Fibroblast of lung (primary cell): ENCODE data around the gene C12orf54. TPM values are rescaled to one million over a fixed set of nuclear protein-coding genes. Genes with fewer than 3 reads are reported as not detected.
"Not testable (repeated sequence)": the region's sequence is repeated elsewhere in the genome, so short reads cannot be mapped to it uniquely, and the experiment has no call there.

Experiments used
- DNase-seq, 2 donors: peaks; one replicate each; pipeline versions ENCODE4 v3.0.0 to v3.0.0-alpha.2; 2010; ENCODE audit warnings: low read depth in 2 of 2
- H2AFZ ChIP-seq: 2 replicates; pipeline ENCODE4 v1.5.1; 2012; ENCODE audit warnings: low read length, control low read depth, inconsistent platforms
- H3K27ac ChIP-seq: 2 replicates; pipeline ENCODE4 v1.5.1; 2011; ENCODE audit warnings: low read length, control low read depth; ENCODE audit not compliant: insufficient read depth
- H3K27me3 ChIP-seq: 2 replicates; pipeline ENCODE4 v1.5.1; 2011; ENCODE audit warnings: mild to moderate bottlenecking, low read length; ENCODE audit not compliant: control insufficient read depth, insufficient read depth
- H3K36me3 ChIP-seq: 2 replicates; pipeline ENCODE4 v1.5.1; 2011; ENCODE audit warnings: low read length; ENCODE audit not compliant: control insufficient read depth, insufficient read depth
- H3K4me1 ChIP-seq: 2 replicates; pipeline ENCODE4 v1.5.1; 2011; ENCODE audit warnings: low read length; ENCODE audit not compliant: control insufficient read depth, insufficient read depth; ENCODE audit errors: extremely low read depth
- H3K4me2 ChIP-seq: 2 replicates; pipeline ENCODE4 v1.5.1; 2011; ENCODE audit warnings: low read length, control low read depth; ENCODE audit not compliant: insufficient read depth; ENCODE audit errors: extremely low read depth
- H3K4me3 ChIP-seq, 4 experiments: fragments of 200-600 bp in 1 of 4; sonication (generic) in 1 of 4; replicated peaks in 1 of 4; 2 replicates each; pipeline ENCODE4 v1.5.1; 2011 to 2016; ENCODE audit warnings: low read length in 4 of 4, low read depth in 3 of 4, mild to moderate bottlenecking in 3 of 4, control low read depth in 2 of 4, inconsistent platforms in 1 of 4, mixed read lengths in 1 of 4; ENCODE audit not compliant: insufficient read depth in 1 of 4; ENCODE audit errors: control extremely low read depth in 1 of 4
- H3K79me2 ChIP-seq: 2 replicates; pipeline ENCODE4 v1.5.1; 2012; ENCODE audit warnings: mild to moderate bottlenecking, low read length, inconsistent platforms; ENCODE audit not compliant: control insufficient read depth, insufficient read depth
- H3K9ac ChIP-seq: 2 replicates; pipeline ENCODE4 v1.5.1; 2011; ENCODE audit warnings: mild to moderate bottlenecking, low read length, control low read depth; ENCODE audit not compliant: insufficient read depth
- H3K9me3 ChIP-seq: 2 replicates; pipeline ENCODE4 v1.5.1; 2012; ENCODE audit warnings: low read depth, low read length; ENCODE audit not compliant: control insufficient read depth, insufficient read depth
- H4K20me1 ChIP-seq: 2 replicates; pipeline ENCODE4 v1.5.1; 2011; ENCODE audit warnings: low read length; ENCODE audit not compliant: control insufficient read depth, insufficient read depth; ENCODE audit errors: extremely low read depth
- EZH2 ChIP-seq: IDR thresholded peaks from 2 replicates; pipeline ENCODE4 v1.5.1; 2012; ENCODE audit warnings: low read length, control low read depth, mild to moderate bottlenecking; ENCODE audit errors: missing control alignments
- polyA minus RNA-seq: library from RNA; depleted of rRNA, polyadenylated mRNA; stranded (reverse); fragments of >200 nt; gene quantifications from 2 replicates; pipeline ENCODE4 v1.2.3, GENCODE V29; 2011; ENCODE audit warnings: low replicate concordance
- polyA plus RNA-seq, 2 donors: library from polyadenylated mRNA; depleted of rRNA in 1 of 2; stranded (reverse) in 1 of 2; unstranded in 1 of 2; fragments of >200 nt; gene quantifications; 2 replicates each; pipeline ENCODE4 v1.2.1, GENCODE V29; 2011 to 2012; ENCODE audit warnings: missing spikeins in 1 of 2
- total RNA-seq: library from RNA; depleted of rRNA; stranded (reverse); fragments of >200 nt; gene quantifications from 2 replicates; pipeline ENCODE4 v1.2.1, GENCODE V29; 2014
- TF ChIP-seq, protein P1 (sequence below), 2 donors: IDR thresholded peaks in 1 of 2; conservative IDR thresholded peaks in 1 of 2; 1 replicate in 1 of 2; 2 replicates in 1 of 2; pipeline ENCODE4 v1.5.1; 2011 to 2012; ENCODE audit warnings: low read length in 2 of 2, control low read depth in 1 of 2, inconsistent platforms in 1 of 2, low read depth in 1 of 2, mild to moderate bottlenecking in 1 of 2

Gene C12orf54
- total RNA-seq: not detected in 2 replicates
- not detected in 2 replicates for polyA plus RNA-seq
- polyA plus RNA-seq (2012): not detected in 2 replicates
- polyA minus RNA-seq: not detected in 2 replicates

- no peak for TF ChIP-seq EZH2
- TF ChIP-seq, protein P1, sequence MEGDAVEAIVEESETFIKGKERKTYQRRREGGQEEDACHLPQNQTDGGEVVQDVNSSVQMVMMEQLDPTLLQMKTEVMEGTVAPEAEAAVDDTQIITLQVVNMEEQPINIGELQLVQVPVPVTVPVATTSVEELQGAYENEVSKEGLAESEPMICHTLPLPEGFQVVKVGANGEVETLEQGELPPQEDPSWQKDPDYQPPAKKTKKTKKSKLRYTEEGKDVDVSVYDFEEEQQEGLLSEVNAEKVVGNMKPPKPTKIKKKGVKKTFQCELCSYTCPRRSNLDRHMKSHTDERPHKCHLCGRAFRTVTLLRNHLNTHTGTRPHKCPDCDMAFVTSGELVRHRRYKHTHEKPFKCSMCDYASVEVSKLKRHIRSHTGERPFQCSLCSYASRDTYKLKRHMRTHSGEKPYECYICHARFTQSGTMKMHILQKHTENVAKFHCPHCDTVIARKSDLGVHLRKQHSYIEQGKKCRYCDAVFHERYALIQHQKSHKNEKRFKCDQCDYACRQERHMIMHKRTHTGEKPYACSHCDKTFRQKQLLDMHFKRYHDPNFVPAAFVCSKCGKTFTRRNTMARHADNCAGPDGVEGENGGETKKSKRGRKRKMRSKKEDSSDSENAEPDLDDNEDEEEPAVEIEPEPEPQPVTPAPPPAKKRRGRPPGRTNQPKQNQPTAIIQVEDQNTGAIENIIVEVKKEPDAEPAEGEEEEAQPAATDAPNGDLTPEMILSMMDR (conservative IDR thresholded peaks at IDR 0.05 in 1 of 2, IDR thresholded peaks at IDR 0.05 in 1 of 2; ENCODE audit: low read depth in 1 of 2, low read length in 2 of 2): no peak
- no peak within 1 kb of the TSS for H3K9ac ChIP-seq
- no peak within 1 kb of the TSS for H3K4me3 ChIP-seq
- DNase-seq: no peak
- H3K9me3 ChIP-seq: no peaks in the 10 kb centered on the region
- no peaks in the 10 kb centered on the region for H4K20me1 ChIP-seq
- H3K36me3 ChIP-seq: no peaks in the 10 kb centered on the region
- H2AFZ ChIP-seq: no peak within 1 kb of the TSS
- no peaks in the 10 kb centered on the region for H3K4me1 ChIP-seq
- H3K4me2 ChIP-seq: no peak within 1 kb of the TSS
- no peaks in the 10 kb centered on the region for H3K27me3 ChIP-seq
- H3K79me2 ChIP-seq: no peaks in the 10 kb centered on the region
- no peak within 1 kb of the TSS for H3K27ac ChIP-seq
These were observed at the start of gene C12orf54 for GRCh38 chr12:48482198-48482597. TSS of gene C12orf54 (plus strand) at chr12:48482498. CDS start at chr12:48483297, 799 bp downstream.

DNA sequence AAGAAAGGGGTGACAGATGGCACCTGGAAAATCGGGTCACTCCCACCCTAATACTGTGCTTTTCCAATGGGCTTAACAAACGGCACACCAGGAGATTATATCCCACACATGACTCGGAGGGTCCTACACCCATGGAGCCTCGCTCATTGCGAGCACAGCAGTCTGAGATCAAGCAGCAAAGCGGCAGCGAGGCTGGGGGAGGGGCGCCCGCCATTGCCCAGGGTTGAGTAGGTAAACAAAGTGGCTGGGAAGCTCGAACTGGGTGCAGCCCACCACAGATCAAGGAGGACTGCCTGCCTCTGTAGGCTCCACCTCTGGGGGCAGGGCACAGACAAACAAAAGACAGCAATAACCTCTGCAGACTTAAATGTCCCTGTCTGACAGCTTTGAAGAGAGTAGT lies 48.3 kb upstream of the C12orf54 start:
- H3K9me3 ChIP-seq, H4K20me1 ChIP-seq, H3K9ac ChIP-seq, H3K27ac ChIP-seq, H2AFZ ChIP-seq, H3K4me1 ChIP-seq, H3K27me3 ChIP-seq, H3K4me2 ChIP-seq, DNase-seq, H3K36me3 ChIP-seq, H3K4me3 ChIP-seq, H3K79me2 ChIP-seq: not testable (repeated sequence)

DNA sequence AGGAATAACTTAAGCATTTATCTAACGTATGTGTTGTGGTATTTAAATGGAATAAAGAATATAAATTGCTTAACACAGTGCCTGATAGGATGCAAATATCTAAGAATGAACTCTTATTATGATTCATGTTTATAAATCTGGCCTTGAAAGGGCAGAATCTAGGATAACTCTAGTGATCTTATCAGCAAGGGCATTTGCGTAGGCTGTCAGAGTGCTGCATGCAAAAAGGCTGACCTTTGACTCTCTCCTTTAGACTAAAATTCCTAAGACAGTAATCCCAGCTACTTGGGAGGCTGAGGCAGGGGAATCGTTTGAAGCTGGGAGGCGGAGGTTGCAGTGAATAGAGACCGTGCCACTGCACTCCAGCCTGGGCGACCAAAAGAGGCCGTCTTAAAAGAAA lies 41.2 kb upstream of the C12orf54 start:
- Histone ChIP-seq H3K9ac (no peak overlapping the region), H3K79me2 (no peaks in the 10 kb centered on the region), H3K4me2 (no peak overlapping the region), H3K4me3 (no peak overlapping the region), H3K36me3 (no peaks in the 10 kb centered on the region), H3K27me3 (no peaks in the 10 kb centered on the region), H4K20me1 (no peaks in the 10 kb centered on the region), H3K4me1 (no peaks in the 10 kb centered on the region), H3K9me3 (no peaks in the 10 kb centered on the region), H2AFZ (no peak overlapping the region), H3K27ac (no peak overlapping the region)
- TF ChIP-seq EZH2: no peak
- TF ChIP-seq, protein P1 (conservative IDR thresholded peaks at IDR 0.05 in 1 of 2, IDR thresholded peaks at IDR 0.05 in 1 of 2; ENCODE audit: low read depth in 1 of 2, low read length in 2 of 2): no peak
- DNase-seq: no peak
